Measurements from ENCODE around the gene UGT1A1. TPM values are rescaled to one million over a fixed set of nuclear protein-coding genes. Genes with fewer than 3 reads are reported as not detected.

UGT1A1 gene
- total and polyA plus RNA-seq, 10 of the 15 experiments (the other 5 are each of a cell fraction or from before 2014, with no cell fraction given), result not detected

DNA sequence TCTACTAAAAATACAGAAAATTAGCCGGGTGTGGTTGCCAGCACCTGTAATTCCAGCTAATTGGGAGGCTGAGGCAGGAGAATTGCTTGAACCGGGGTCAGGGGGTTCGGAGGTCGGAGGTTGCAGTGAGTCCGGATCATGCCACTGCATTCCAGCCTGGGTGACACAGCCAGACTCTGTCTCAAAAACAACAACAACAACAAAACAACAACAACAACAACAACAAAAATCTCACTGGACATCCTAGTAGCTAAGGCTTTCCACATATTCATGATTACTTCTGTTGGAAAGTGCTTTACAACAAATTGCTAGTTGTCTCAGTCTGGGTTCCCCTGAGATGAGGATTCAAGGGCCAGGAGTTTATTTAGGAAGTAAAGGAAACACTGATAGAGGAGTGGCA lies 13.8 kb downstream of the UGT1A1 start (continued):
- TF ChIP-seq, protein P1, sequence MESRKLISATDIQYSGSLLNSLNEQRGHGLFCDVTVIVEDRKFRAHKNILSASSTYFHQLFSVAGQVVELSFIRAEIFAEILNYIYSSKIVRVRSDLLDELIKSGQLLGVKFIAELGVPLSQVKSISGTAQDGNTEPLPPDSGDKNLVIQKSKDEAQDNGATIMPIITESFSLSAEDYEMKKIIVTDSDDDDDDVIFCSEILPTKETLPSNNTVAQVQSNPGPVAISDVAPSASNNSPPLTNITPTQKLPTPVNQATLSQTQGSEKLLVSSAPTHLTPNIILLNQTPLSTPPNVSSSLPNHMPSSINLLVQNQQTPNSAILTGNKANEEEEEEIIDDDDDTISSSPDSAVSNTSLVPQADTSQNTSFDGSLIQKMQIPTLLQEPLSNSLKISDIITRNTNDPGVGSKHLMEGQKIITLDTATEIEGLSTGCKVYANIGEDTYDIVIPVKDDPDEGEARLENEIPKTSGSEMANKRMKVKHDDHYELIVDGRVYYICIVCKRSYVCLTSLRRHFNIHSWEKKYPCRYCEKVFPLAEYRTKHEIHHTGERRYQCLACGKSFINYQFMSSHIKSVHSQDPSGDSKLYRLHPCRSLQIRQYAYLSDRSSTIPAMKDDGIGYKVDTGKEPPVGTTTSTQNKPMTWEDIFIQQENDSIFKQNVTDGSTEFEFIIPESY (IDR thresholded peaks at IDR 0.05), result no peak
- no peak for TF ChIP-seq MYB (IDR thresholded peaks at IDR 0.05; ENCODE audit: borderline replicate concordance, low read depth, low read length)
- TF ChIP-seq ZNF592 (IDR thresholded peaks at IDR 0.05), result no peak

- 35% methylated on average over 6 of the region's 6 CpGs for WGBS (ENCODE audit: insufficient coverage, insufficient replicate concordance, low lambda C conversion rate, missing lambda C conversion rate)
- Histone ChIP-seq H3K4me2 (ENCODE audit: control insufficient read depth, insufficient read depth) (no peak overlapping the region), H3K79me2 (ENCODE audit: control insufficient read depth, insufficient read depth, low read length) (no peaks in the 10 kb centered on the region), H3K27me3 (replicated peaks in 1 of 2; ENCODE audit: control insufficient read depth in 2 of 2, insufficient read depth in 2 of 2, low read length in 1 of 2) (no peaks in the 10 kb centered on the region), H4K20me1 (ENCODE audit: control insufficient read depth, insufficient read depth) (no peaks in the 10 kb centered on the region), H3K4me3 (no peak overlapping the region), H3K9ac (ENCODE audit: control insufficient read depth, insufficient read depth, low read length) (no peak overlapping the region), H2AFZ (ENCODE audit: control insufficient read depth, low read depth, low read length) (no peak overlapping the region), H3K4me1 (ENCODE audit: control insufficient read depth, insufficient read depth, low read length) (no peaks in the 10 kb centered on the region), H3K27ac (ENCODE audit: control insufficient read depth, insufficient read depth) (no peak overlapping the region), H3K36me3 (ENCODE audit: control insufficient read depth in 2 of 2, insufficient read depth in 2 of 2, low read length in 1 of 2) (no peaks in the 10 kb centered on the region), H3K9me3 (replicated peaks; ENCODE audit: control insufficient read depth, insufficient read depth, low read length) (no peaks in the 10 kb centered on the region; the same call in 2 of the 3 replicates)
- ChIA-PET RAD21 (ENCODE audit: unreplicated experiment) (no interaction called here), POLR2A (no interaction called here), SMC1A (ENCODE audit: uncharacterized antibody, unreplicated experiment) (no interaction called here), CTCF (no interaction called here)
- in situ Hi-C loops (cut with MboI), result no loop called here
- TF ChIP-seq MEF2A (IDR thresholded peaks at IDR 0.05; ENCODE audit: insufficient read depth, low read depth, low read length) (no peak), NFYA (IDR thresholded peaks at IDR 0.05; ENCODE audit: borderline replicate concordance, low read depth, low read length) (no peak), CBX3 (IDR thresholded peaks at IDR 0.05; ENCODE audit: borderline replicate concordance, low read depth) (no peak), MLLT1 (IDR thresholded peaks at IDR 0.05) (no peak), BACH1 (IDR thresholded peaks at IDR 0.05; ENCODE audit: borderline replicate concordance) (no peak), STAT1 (conservative IDR thresholded peaks at IDR 0.05) (no peak), RAD51 (IDR thresholded peaks at IDR 0.05) (no peak), KLF5 (IDR thresholded peaks at IDR 0.05; ENCODE audit: partially characterized antibody) (no peak), NBN (IDR thresholded peaks at IDR 0.05) (no peak), FOXM1 (IDR thresholded peaks at IDR 0.05; ENCODE audit: low read depth, low read length) (no peak), SUPT20H (IDR thresholded peaks at IDR 0.05; ENCODE audit: borderline replicate concordance, control insufficient read depth, low read depth, low read length) (no peak), POU2F2 (IDR thresholded peaks at IDR 0.05; ENCODE audit: borderline replicate concordance, low read depth, low read length) (no peak)
- TF ChIP-seq, protein P2, sequence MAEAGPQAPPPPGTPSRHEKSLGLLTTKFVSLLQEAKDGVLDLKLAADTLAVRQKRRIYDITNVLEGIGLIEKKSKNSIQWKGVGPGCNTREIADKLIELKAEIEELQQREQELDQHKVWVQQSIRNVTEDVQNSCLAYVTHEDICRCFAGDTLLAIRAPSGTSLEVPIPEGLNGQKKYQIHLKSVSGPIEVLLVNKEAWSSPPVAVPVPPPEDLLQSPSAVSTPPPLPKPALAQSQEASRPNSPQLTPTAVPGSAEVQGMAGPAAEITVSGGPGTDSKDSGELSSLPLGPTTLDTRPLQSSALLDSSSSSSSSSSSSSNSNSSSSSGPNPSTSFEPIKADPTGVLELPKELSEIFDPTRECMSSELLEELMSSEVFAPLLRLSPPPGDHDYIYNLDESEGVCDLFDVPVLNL (IDR thresholded peaks at IDR 0.05; ENCODE audit: low read depth, low read length), result no peak
- DNase-seq (ENCODE audit: low read depth, low spot score), result no peak
- intact Hi-C loops (cut with micrococcal nuclease; ENCODE audit: unreplicated experiment), result no loop called here
- ATAC-seq, result no peak
- no peak for FAIRE-seq
- BruUV-seq (replicated peaks), result no TSS peak
Measured at GRCh38 chr2:233775414-233775813, 15.3 kb downstream of the UGT1A1 start.

Data from GM12878 (cell line).